ENCODE data around the gene ATG2A.

Gene ATG2A

GRCh38 chr11:64911142-64911541 lies 5.9 kb downstream of the ATG2A start:
- H4K8ac ChIP-seq (ENCODE audit: low read depth, low read length): no peak overlapping the region
- no peak overlapping the region for H3K9ac ChIP-seq (ENCODE audit: low read length)
- H3K4me1 ChIP-seq (ENCODE audit: control insufficient read depth in 1 of 2, insufficient read depth in 2 of 2, low read length in 2 of 2): peaks cover 4 to 5% of the 10 kb centered on the region in 2 experiments
- H3K36me3 ChIP-seq (ENCODE audit: control insufficient read depth in 1 of 2, insufficient read depth in 2 of 2, low read length in 2 of 2): peaks cover 73 to 78% of the 10 kb centered on the region in 2 experiments
- H3K9me3 ChIP-seq (ENCODE audit: insufficient read depth, low read depth, low read length): peaks cover 2% of the 10 kb centered on the region
- H3K79me1 ChIP-seq (ENCODE audit: low read length): no peaks in the 10 kb centered on the region
- no peak overlapping the region for H3K27ac ChIP-seq (ENCODE audit: low read depth, low read length)
- no peak overlapping the region for H3K4ac ChIP-seq (ENCODE audit: low read depth, low read length)
- WGBS (ENCODE audit: extremely low coverage, insufficient coverage, insufficient read length): no CpG with 5 or more reads among the region's 7 CpGs
- no peak for DNase-seq
- H3K27me3 ChIP-seq (ENCODE audit: insufficient read depth, low read length): no peaks in the 10 kb centered on the region
- H3K4me3 ChIP-seq (ENCODE audit: low read depth, low read length): no peak overlapping the region
- no peak overlapping the region for H2BK120ac ChIP-seq (ENCODE audit: insufficient read depth, low read length, poor library complexity)
- H2BK5ac ChIP-seq (ENCODE audit: low read depth, low read length, poor library complexity): no peak overlapping the region
- no peak overlapping the region for H2BK12ac ChIP-seq (ENCODE audit: low read length)
- no peak overlapping the region for H2AFZ ChIP-seq (ENCODE audit: insufficient read depth, low read length, poor library complexity)
- no peak overlapping the region for H3K4me2 ChIP-seq (ENCODE audit: low read length)
- no peak overlapping the region for H3K14ac ChIP-seq (ENCODE audit: low read length)
- no peak overlapping the region for H3K23ac ChIP-seq (ENCODE audit: low read length)
- no peak overlapping the region for H2AK5ac ChIP-seq (ENCODE audit: low read length)
- no peak overlapping the region for H4K12ac ChIP-seq (ENCODE audit: low read depth, low read length)
- H3K79me2 ChIP-seq (ENCODE audit: control insufficient read depth, insufficient read depth, low read length, poor library complexity): no peaks in the 10 kb centered on the region
- no peak overlapping the region for H3K18ac ChIP-seq (ENCODE audit: low read length)
- no peak overlapping the region for H4K91ac ChIP-seq (ENCODE audit: low read depth, low read length)

- H3K79me1 ChIP-seq (ENCODE audit: low read length): no peaks in the 10 kb centered on the region
- H3K18ac ChIP-seq (ENCODE audit: low read length): no peak overlapping the region
- no peak overlapping the region for H3K27ac ChIP-seq (ENCODE audit: low read depth, low read length)
- H3K9me3 ChIP-seq (ENCODE audit: insufficient read depth, low read depth, low read length): peaks cover 2% of the 10 kb centered on the region
- H4K91ac ChIP-seq (ENCODE audit: low read depth, low read length): no peak overlapping the region
- no peak overlapping the region for H3K4me3 ChIP-seq (ENCODE audit: low read depth, low read length)
- H2BK12ac ChIP-seq (ENCODE audit: low read length): no peak overlapping the region
- H3K36me3 ChIP-seq (ENCODE audit: control insufficient read depth in 1 of 2, insufficient read depth in 2 of 2, low read length in 2 of 2): peaks cover 78 to 84% of the 10 kb centered on the region in 2 experiments
- H3K14ac ChIP-seq (ENCODE audit: low read length): no peak overlapping the region
- no peak overlapping the region for H2BK5ac ChIP-seq (ENCODE audit: low read depth, low read length, poor library complexity)
- no peak overlapping the region for H2AK5ac ChIP-seq (ENCODE audit: low read length)
- H3K79me2 ChIP-seq (ENCODE audit: control insufficient read depth, insufficient read depth, low read length, poor library complexity): no peaks in the 10 kb centered on the region
- no peak overlapping the region for H3K4me2 ChIP-seq (ENCODE audit: low read length)
- H3K4ac ChIP-seq (ENCODE audit: low read depth, low read length): no peak overlapping the region
- H4K12ac ChIP-seq (ENCODE audit: low read depth, low read length): no peak overlapping the region
- no peak overlapping the region for H2AFZ ChIP-seq (ENCODE audit: insufficient read depth, low read length, poor library complexity)
- H4K8ac ChIP-seq (ENCODE audit: low read depth, low read length): no peak overlapping the region
- no peak for DNase-seq
- WGBS (ENCODE audit: extremely low coverage, insufficient coverage, insufficient read length): no CpG with 5 or more reads among the region's 27 CpGs
- no peak overlapping the region for H2BK120ac ChIP-seq (ENCODE audit: insufficient read depth, low read length, poor library complexity)
- H3K9ac ChIP-seq (ENCODE audit: low read length): no peak overlapping the region
- no peak overlapping the region for H3K23ac ChIP-seq (ENCODE audit: low read length)
- H3K4me1 ChIP-seq (ENCODE audit: control insufficient read depth in 1 of 2, insufficient read depth in 2 of 2, low read length in 2 of 2): no peaks in the 10 kb centered on the region
- H3K27me3 ChIP-seq (ENCODE audit: insufficient read depth, low read length): no peaks in the 10 kb centered on the region
These were observed 6.4 kb downstream of the ATG2A start for GRCh38 chr11:64910451-64911093.

GRCh38 chr11:64909653-64910343 lies 7.2 kb downstream of the ATG2A start:
- Histone ChIP-seq H3K79me2 (ENCODE audit: control insufficient read depth, insufficient read depth, low read length, poor library complexity) (no peaks in the 10 kb centered on the region), H2AFZ (ENCODE audit: insufficient read depth, low read length, poor library complexity) (no peak overlapping the region), H3K9me3 (ENCODE audit: insufficient read depth, low read depth, low read length) (peaks cover 4% of the 10 kb centered on the region), H3K4ac (ENCODE audit: low read depth, low read length) (no peak overlapping the region), H4K8ac (ENCODE audit: low read depth, low read length) (no peak overlapping the region), H2BK5ac (ENCODE audit: low read depth, low read length, poor library complexity) (no peak overlapping the region), H3K27me3 (ENCODE audit: insufficient read depth, low read length) (no peaks in the 10 kb centered on the region), H3K14ac (ENCODE audit: low read length) (no peak overlapping the region), H3K4me2 (ENCODE audit: low read length) (no peak overlapping the region), H3K9ac (ENCODE audit: low read length) (no peak overlapping the region), H3K4me1 (ENCODE audit: control insufficient read depth in 1 of 2, insufficient read depth in 2 of 2, low read length in 2 of 2) (no peaks in the 10 kb centered on the region), H3K23ac (ENCODE audit: low read length) (no peak overlapping the region), H2BK120ac (ENCODE audit: insufficient read depth, low read length, poor library complexity) (no peak overlapping the region), H2AK5ac (ENCODE audit: low read length) (no peak overlapping the region), H3K36me3 (ENCODE audit: control insufficient read depth in 1 of 2, insufficient read depth in 2 of 2, low read length in 2 of 2) (peaks cover 82 to 88% of the 10 kb centered on the region in 2 experiments), H2BK12ac (ENCODE audit: low read length) (no peak overlapping the region), H3K18ac (ENCODE audit: low read length) (no peak overlapping the region), H3K79me1 (ENCODE audit: low read length) (no peaks in the 10 kb centered on the region), H4K12ac (ENCODE audit: low read depth, low read length) (no peak overlapping the region), H4K91ac (ENCODE audit: low read depth, low read length) (no peak overlapping the region), H3K27ac (ENCODE audit: low read depth, low read length) (no peak overlapping the region), H3K4me3 (ENCODE audit: low read depth, low read length) (no peak overlapping the region)
- WGBS (ENCODE audit: extremely low coverage, insufficient coverage, insufficient read length): no CpG with 5 or more reads among the region's 39 CpGs
- no peak for DNase-seq

GRCh38 chr11:64908766-64909165 lies 8.2 kb downstream of the ATG2A start:
- Histone ChIP-seq H2AK5ac (ENCODE audit: low read length) (no peak overlapping the region), H3K14ac (ENCODE audit: low read length) (no peak overlapping the region), H2BK5ac (ENCODE audit: low read depth, low read length, poor library complexity) (no peak overlapping the region), H4K8ac (ENCODE audit: low read depth, low read length) (no peak overlapping the region), H3K27me3 (ENCODE audit: insufficient read depth, low read length) (no peaks in the 10 kb centered on the region), H3K79me1 (ENCODE audit: low read length) (no peaks in the 10 kb centered on the region), H2AFZ (ENCODE audit: insufficient read depth, low read length, poor library complexity) (no peak overlapping the region), H3K23ac (ENCODE audit: low read length) (no peak overlapping the region), H3K79me2 (ENCODE audit: control insufficient read depth, insufficient read depth, low read length, poor library complexity) (no peaks in the 10 kb centered on the region), H3K9ac (ENCODE audit: low read length) (no peak overlapping the region), H2BK12ac (ENCODE audit: low read length) (no peak overlapping the region), H3K36me3 (ENCODE audit: control insufficient read depth in 1 of 2, insufficient read depth in 2 of 2, low read length in 2 of 2) (peaks cover 77 to 81% of the 10 kb centered on the region in 2 experiments), H4K91ac (ENCODE audit: low read depth, low read length) (no peak overlapping the region), H3K9me3 (ENCODE audit: insufficient read depth, low read depth, low read length) (peaks cover 2% of the 10 kb centered on the region), H3K4me2 (ENCODE audit: low read length) (no peak overlapping the region), H3K4me1 (ENCODE audit: control insufficient read depth in 1 of 2, insufficient read depth in 2 of 2, low read length in 2 of 2) (no peaks in the 10 kb centered on the region), H4K12ac (ENCODE audit: low read depth, low read length) (no peak overlapping the region), H2BK120ac (ENCODE audit: insufficient read depth, low read length, poor library complexity) (no peak overlapping the region), H3K27ac (ENCODE audit: low read depth, low read length) (no peak overlapping the region), H3K18ac (ENCODE audit: low read length) (no peak overlapping the region), H3K4me3 (ENCODE audit: low read depth, low read length) (no peak overlapping the region), H3K4ac (ENCODE audit: low read depth, low read length) (no peak overlapping the region)
- no CpG with 5 or more reads among the region's 11 CpGs for WGBS (ENCODE audit: extremely low coverage, insufficient coverage, insufficient read length)
- DNase-seq: no peak
